Loucy (cell line): Measurements from ENCODE around the gene RASGRP3.

Experiments used
- H2AFZ ChIP-seq: fragments of 200-600 bp; sonication (generic); 2 replicates; pipeline ENCODE4 v1.6.0; 2016; ENCODE audit warnings: antibody characterized with exemption, mild to moderate bottlenecking, low read length, moderate library complexity
- H3F3A ChIP-seq: fragments of 200-600 bp; 2 replicates; pipeline ENCODE4 v1.6.0; 2016; ENCODE audit warnings: antibody characterized with exemption, low read depth, mild to moderate bottlenecking
- H3K27me3 ChIP-seq: fragments of 200-600 bp; sonication (generic); 2 replicates; pipeline ENCODE4 v1.6.1; 2014; ENCODE audit warnings: low read length, mild to moderate bottlenecking; ENCODE audit not compliant: insufficient read depth, poor library complexity, severe bottlenecking
- H3K36me3 ChIP-seq: fragments of 200-600 bp; sonication (generic); 2 replicates; pipeline ENCODE4 v1.6.1; 2016; ENCODE audit warnings: low read length; ENCODE audit not compliant: insufficient read depth
- H3K4me1 ChIP-seq: fragments of 200-600 bp; sonication (generic); 2 replicates; pipeline ENCODE4 v1.5.1; 2014; ENCODE audit warnings: low read length, mild to moderate bottlenecking; ENCODE audit not compliant: insufficient read depth, poor library complexity, severe bottlenecking
- H3K4me2 ChIP-seq: fragments of 200-600 bp; sonication (generic); 2 replicates; pipeline ENCODE4 v1.6.0; 2014; ENCODE audit warnings: antibody characterized with exemption, low read length, low read depth, mild to moderate bottlenecking; ENCODE audit not compliant: poor library complexity, severe bottlenecking
- H3K4me3 ChIP-seq: fragments of 200-600 bp; sonication (generic); 2 replicates; pipeline ENCODE4 v1.5.1; 2014; ENCODE audit warnings: low read length, mild to moderate bottlenecking, mixed read lengths; ENCODE audit not compliant: poor library complexity, severe bottlenecking
- H3K79me2 ChIP-seq: fragments of 200-600 bp; sonication (generic); 2 replicates; pipeline ENCODE4 v1.6.1; 2014; ENCODE audit warnings: low read length; ENCODE audit not compliant: insufficient read depth
- H3K9ac ChIP-seq: fragments of 200-600 bp; sonication (generic); 2 replicates; pipeline ENCODE4 v1.6.0; 2014; ENCODE audit warnings: mild to moderate bottlenecking, low read depth, low read length, moderate library complexity; ENCODE audit not compliant: poor library complexity, severe bottlenecking
- H3K9me2 ChIP-seq: fragments of 200-600 bp; sonication (generic); replicated peaks from 2 replicates; pipeline ENCODE4 v1.6.1; 2016; ENCODE audit warnings: low read depth, low read length, mixed read lengths
- H3K9me3 ChIP-seq: fragments of 200-600 bp; sonication (generic); 2 replicates; pipeline ENCODE4 v1.6.1; 2014; ENCODE audit warnings: mild to moderate bottlenecking, antibody characterized with exemption, low read length, low read depth; ENCODE audit not compliant: insufficient read depth
- H4K20me1 ChIP-seq: fragments of 200-600 bp; sonication (generic); 2 replicates; pipeline ENCODE4 v1.6.0; 2014; ENCODE audit warnings: antibody characterized with exemption, low read length, mild to moderate bottlenecking; ENCODE audit not compliant: insufficient read depth, poor library complexity, severe bottlenecking
- EZH2phosphoT487 ChIP-seq: fragments of 200-600 bp; IDR thresholded peaks from 2 replicates; pipeline ENCODE4 v1.6.1; 2018; ENCODE audit warnings: antibody characterized with exemption, mild to moderate bottlenecking, moderate library complexity, borderline replicate concordance
- TF ChIP-seq, protein P1 (sequence below): fragments of 200-600 bp; sonication (generic); conservative IDR thresholded peaks from 2 replicates; pipeline ENCODE4 v1.5.1; 2014; ENCODE audit warnings: mild to moderate bottlenecking, antibody characterized with exemption, low read length

Gene RASGRP3

GRCh38 chr2:33512112-33512511 lies 35.7 kb downstream of the RASGRP3 start:
- no peaks in the 10 kb centered on the region for H3K36me3 ChIP-seq
- H3K9ac ChIP-seq: no peak overlapping the region
- H3K79me2 ChIP-seq: no peaks in the 10 kb centered on the region
- H2AFZ ChIP-seq: no peak overlapping the region
- H3K4me1 ChIP-seq: no peaks in the 10 kb centered on the region
- H3K27me3 ChIP-seq: no peaks in the 10 kb centered on the region
- H3K4me3 ChIP-seq: no peak overlapping the region
- no peak for TF ChIP-seq EZH2phosphoT487
- TF ChIP-seq, protein P1, sequence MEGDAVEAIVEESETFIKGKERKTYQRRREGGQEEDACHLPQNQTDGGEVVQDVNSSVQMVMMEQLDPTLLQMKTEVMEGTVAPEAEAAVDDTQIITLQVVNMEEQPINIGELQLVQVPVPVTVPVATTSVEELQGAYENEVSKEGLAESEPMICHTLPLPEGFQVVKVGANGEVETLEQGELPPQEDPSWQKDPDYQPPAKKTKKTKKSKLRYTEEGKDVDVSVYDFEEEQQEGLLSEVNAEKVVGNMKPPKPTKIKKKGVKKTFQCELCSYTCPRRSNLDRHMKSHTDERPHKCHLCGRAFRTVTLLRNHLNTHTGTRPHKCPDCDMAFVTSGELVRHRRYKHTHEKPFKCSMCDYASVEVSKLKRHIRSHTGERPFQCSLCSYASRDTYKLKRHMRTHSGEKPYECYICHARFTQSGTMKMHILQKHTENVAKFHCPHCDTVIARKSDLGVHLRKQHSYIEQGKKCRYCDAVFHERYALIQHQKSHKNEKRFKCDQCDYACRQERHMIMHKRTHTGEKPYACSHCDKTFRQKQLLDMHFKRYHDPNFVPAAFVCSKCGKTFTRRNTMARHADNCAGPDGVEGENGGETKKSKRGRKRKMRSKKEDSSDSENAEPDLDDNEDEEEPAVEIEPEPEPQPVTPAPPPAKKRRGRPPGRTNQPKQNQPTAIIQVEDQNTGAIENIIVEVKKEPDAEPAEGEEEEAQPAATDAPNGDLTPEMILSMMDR: no peak
- no peaks in the 10 kb centered on the region for H4K20me1 ChIP-seq
- H3F3A ChIP-seq: no peaks in the 10 kb centered on the region
- H3K4me2 ChIP-seq: no peak overlapping the region
- H3K9me3 ChIP-seq: no peaks in the 10 kb centered on the region
- no peaks in the 10 kb centered on the region for H3K9me2 ChIP-seq

DNA sequence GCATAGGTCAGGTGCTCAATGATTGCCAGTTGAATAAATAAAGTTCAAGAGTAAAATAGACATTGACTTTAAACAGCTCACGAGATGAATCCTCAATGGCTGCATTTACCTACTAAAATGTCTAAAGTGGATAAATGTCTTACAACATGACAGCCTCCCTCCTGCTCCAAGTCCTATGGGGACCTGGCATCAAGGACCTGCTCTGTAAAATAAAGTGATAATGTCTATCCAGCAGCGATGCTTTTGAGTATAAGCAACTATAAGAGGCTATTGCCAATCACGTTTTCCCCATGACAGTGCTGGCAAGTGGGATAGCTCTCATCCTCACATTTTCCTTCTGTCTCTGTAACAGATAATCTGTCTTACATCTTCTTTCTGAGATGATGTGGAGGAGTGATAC lies 37.0 kb downstream of the RASGRP3 start:
- no peaks in the 10 kb centered on the region for H3K9me2 ChIP-seq

GRCh38 chr2:33516456-33516995 lies 40.1 kb downstream of the RASGRP3 start:
- H4K20me1 ChIP-seq: no peaks in the 10 kb centered on the region
- no peak overlapping the region for H3K4me3 ChIP-seq
- no peaks in the 10 kb centered on the region for H3K9me2 ChIP-seq
- H3K4me2 ChIP-seq: no peak overlapping the region
- no peaks in the 10 kb centered on the region for H3K4me1 ChIP-seq
- no peaks in the 10 kb centered on the region for H3F3A ChIP-seq
- no peaks in the 10 kb centered on the region for H3K79me2 ChIP-seq
- no peaks in the 10 kb centered on the region for H3K27me3 ChIP-seq
- no peaks in the 10 kb centered on the region for H3K9me3 ChIP-seq
- no peaks in the 10 kb centered on the region for H3K36me3 ChIP-seq
- no peak overlapping the region for H2AFZ ChIP-seq
- H3K9ac ChIP-seq: no peak overlapping the region
- TF ChIP-seq EZH2phosphoT487: no peak
- TF ChIP-seq, protein P1: no peak

More for the DNA sequence above, 37.0 kb downstream of the RASGRP3 start:
- no peak overlapping the region for H3K9ac ChIP-seq
- H3F3A ChIP-seq: no peaks in the 10 kb centered on the region
- no peaks in the 10 kb centered on the region for H3K9me3 ChIP-seq
- no peaks in the 10 kb centered on the region for H3K36me3 ChIP-seq
- no peak overlapping the region for H3K4me2 ChIP-seq
- H3K4me3 ChIP-seq: no peak overlapping the region
- H3K4me1 ChIP-seq: no peaks in the 10 kb centered on the region
- no peaks in the 10 kb centered on the region for H4K20me1 ChIP-seq
- H2AFZ ChIP-seq: no peak overlapping the region
- no peaks in the 10 kb centered on the region for H3K27me3 ChIP-seq
- no peak for TF ChIP-seq EZH2phosphoT487
- TF ChIP-seq, protein P1: no peak
- no peaks in the 10 kb centered on the region for H3K79me2 ChIP-seq
